HG03457 (cell line): ENCODE results near the gene MLH1.

Source experiments
- ATAC-seq: cut with Tn5 transposase; IDR thresholded peaks from one replicate; pipeline ENCODE4 v1.9.1; 2021; ENCODE audit warnings: moderate number of reproducible peaks; ENCODE audit not compliant: unreplicated experiment

Gene MLH1

DNA sequence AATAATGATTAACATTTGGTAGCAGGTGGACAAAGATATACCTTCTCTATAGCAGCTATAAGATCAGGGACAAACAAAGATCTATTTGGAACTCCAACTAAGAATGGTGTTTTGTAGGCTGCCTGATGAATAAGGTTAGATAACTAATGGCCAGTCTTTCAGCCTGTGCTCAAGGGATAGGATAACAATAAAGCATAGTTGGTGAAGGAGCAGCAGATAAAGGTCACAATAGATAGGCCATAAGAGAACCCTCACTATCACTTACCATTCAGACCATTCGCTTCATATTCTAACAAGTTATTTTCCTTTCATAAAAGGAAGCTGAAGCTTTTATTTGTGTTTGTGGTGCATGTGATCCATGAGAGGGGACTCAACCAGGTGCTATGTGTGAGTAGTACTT, 20.2 kb upstream of the MLH1 start:
- no peak for ATAC-seq

GRCh38 chr3:36981006-36981405, 12.3 kb upstream of the MLH1 start:
- no peak for ATAC-seq

DNA sequence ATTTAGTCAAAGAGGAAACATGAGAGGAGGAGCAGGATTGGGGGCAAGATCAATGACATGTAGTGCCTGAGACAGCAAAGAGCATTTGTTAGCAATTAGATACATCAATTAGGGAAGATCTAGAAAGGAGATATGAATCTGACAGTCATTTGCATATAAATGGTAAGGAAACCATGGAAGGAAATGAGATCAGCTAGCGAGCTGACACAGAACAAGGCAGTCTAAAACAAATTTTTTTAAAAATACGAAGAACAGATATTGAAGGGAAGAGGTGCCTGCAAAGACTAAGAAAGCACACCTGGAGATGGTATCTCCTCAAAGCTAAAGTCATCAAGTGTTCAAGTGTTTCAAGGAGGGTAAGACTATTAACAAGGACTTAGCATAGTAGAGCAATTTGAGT, 5.0 kb upstream of the MLH1 start:
- ATAC-seq = no peak

- no peak for ATAC-seq
Observed at GRCh38 chr3:36989005-36989404, 4.3 kb upstream of the MLH1 start.

DNA sequence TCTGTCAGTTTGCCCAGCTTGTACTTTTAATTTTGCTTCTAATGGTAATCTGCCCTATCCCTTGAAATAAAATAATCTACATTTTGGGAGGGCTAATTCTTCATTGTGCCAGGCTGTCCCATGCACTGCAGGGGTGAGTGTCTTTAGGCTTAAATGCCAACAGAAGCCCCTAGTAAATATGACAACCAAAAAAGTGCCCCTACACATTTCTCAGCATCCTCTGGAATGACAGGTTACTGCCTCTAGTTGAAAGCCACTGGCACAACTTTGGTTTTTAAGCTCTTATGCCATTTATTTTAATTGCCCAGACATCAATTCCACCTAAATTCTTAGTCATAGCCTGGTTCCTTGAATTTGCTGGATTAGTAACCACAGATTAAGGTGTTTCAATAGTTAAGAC, 3.8 kb upstream of the MLH1 start:
- ATAC-seq = no peak

- no peak for ATAC-seq
Observed at GRCh38 chr3:36991147-36991546, 2.2 kb upstream of the MLH1 start.

DNA sequence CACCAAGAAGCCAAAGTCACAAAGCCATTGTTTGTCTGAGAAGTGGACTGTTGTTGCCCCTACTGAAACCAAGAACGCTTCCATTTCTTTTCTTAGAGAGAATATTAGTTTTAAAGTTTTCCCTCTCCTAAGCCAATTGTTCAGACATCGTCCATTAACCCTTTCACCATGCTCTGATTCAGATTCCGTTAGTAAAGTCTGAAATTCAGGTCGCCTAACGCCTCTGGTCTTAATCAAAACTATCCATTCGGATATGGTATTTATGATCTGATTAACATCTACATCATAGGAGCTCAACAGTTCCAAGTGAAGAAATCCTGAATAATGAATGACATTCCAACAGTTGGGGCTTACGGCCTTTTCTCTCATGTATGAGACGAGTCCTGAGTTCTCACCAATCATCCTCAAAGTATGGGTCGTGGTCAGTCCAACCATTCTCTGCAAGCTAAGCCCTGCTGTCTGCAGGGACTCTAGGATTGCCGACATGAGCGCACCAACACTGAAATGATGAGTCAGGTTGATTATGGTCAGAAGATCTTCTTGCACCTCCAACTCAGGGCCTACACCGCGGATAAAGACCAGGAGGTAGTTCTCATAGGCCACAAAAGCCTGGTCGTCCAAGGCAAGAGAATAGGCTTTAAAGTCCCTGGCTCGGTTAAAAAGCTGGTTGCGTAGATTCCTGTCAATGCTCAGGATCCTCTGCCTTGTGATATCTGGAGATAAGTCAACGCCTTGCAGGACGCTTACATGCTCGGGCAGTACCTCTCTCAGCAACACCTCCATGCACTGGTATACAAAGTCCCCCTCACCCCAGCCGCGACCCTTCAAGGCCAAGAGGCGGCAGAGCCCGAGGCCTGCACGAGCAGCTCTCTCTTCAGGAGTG, 1.2 kb upstream of the MLH1 start:
- no peak for ATAC-seq

- ATAC-seq = peak; percentile 86
Observed at GRCh38 chr3:36992806-36993325, 452 bp upstream of the MLH1 start, which contains the start of gene EPM2AIP1. TSS of gene EPM2AIP1 (minus strand) at chr3:36993131. CDS start at chr3:36993077, 54 bp downstream.

DNA sequence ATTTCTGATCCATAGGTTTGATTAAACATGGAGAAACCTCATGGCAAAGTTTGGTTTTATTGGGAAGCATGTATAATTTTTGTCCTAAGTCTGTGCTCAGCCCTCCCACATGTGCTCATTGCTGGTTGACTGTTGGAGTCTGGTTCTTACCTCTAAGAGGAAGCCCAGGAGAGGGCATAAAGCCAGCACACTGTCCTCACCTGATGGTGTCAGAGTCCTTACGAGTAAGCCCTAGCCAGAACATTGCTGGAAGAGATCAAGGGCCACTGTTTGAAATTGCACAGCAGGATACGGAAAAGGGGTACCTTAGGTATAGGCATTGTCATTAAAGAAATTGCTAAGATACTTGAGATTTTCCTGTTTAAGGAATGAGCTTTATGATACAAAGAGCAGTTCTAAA, 21.3 kb downstream of the MLH1 start:
- ATAC-seq = no peak

GRCh38 chr3:37015642-37016041, 22.3 kb downstream of the MLH1 start:
- no peak for ATAC-seq

GRCh38 chr3:37016903-37017302, 23.6 kb downstream of the MLH1 start:
- ATAC-seq = no peak

- ATAC-seq = no peak
Observed at GRCh38 chr3:37017683-37018082, 24.4 kb downstream of the MLH1 start.

- no peak for ATAC-seq
Observed at GRCh38 chr3:37024092-37024491, 30.8 kb downstream of the MLH1 start.

DNA sequence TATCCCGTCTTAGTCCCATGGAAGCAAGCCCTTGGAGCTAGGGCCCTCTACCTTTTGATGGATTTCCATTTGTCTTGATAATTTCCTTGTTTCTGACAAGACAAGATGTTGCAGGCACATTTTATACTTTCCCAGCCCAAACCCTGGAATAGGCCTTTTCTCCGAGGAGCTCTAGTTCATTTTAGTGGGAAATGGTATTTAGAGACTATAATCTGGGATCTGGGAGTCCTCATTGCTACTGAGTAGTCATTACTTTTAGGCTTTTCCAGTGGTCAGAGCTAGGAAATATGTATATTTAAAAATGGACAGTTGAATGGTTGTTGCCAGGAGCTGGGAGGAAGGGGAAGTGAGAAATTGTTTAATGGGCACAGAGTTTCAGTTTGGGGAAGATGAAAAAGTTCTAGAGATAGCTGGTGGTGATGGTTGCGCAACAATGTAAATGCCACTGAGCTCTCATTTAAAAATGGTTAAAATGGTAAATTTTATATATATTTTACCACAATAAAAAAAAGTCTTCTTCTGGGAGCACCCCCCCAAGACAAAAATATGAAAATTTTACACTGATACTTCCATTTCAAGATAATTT, 31.6 kb downstream of the MLH1 start:
- ATAC-seq = no peak

GRCh38 chr3:37025561-37026335, 32.4 kb downstream of the MLH1 start:
- ATAC-seq = no peak

GRCh38 chr3:37026851-37027250, 33.5 kb downstream of the MLH1 start:
- ATAC-seq = no peak

- ATAC-seq = no peak
Observed at GRCh38 chr3:37028329-37028728, 35.0 kb downstream of the MLH1 start.

DNA sequence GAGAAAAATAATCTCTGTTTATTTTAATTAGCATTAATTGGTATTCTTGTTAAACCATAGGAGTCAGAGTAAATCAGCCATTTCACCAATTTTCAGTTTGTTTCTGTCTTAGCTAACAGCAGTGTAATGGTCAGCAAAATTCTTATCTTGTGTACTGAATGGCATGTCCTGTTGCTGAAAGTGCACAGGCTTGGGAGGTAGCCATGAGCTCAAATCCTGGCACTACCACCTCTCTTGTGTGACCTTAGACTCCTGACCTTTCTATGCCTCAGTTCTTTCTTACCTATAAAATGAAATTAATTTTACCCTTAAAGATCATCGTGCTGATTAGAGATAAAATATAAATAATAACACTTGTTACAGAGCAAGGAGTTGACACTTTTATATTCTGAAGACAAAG, 35.8 kb downstream of the MLH1 start:
- ATAC-seq = no peak

GRCh38 chr3:37029516-37030163, 36.3 kb downstream of the MLH1 start:
- no peak for ATAC-seq

DNA sequence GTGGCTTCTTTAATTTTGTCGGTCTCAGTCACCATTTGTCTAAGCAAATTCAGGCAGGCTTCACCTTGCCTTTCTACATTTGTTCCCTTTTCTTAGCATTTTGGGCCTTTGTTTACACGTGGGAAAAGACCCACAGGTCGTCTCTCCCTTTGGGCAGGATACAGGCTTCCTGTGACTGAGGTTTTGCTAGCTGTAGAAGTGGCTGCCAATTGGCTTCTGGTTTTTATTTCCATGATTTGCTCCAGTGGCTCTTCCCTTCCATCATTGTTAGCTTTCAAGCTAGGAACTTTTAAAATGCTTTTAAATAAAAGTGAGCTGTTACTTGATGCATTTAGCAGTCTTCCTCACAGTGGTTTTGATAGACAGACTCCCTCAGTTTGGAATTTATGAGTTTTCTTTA, 37.3 kb downstream of the MLH1 start:
- ATAC-seq = no peak

- ATAC-seq = no peak
Observed at GRCh38 chr3:37031096-37031682, 37.9 kb downstream of the MLH1 start.
